GM21529 (cell line): Measurements from ENCODE around the gene KRR1.
A peak's percentile ranks its signal among the peaks of the same experiment; 100 is the strongest.

Experiments
- ATAC-seq: cut with Tn5 transposase; IDR thresholded peaks from one replicate; pipeline ENCODE4 v1.9.1; 2021; ENCODE audit not compliant: unreplicated experiment

Gene KRR1

DNA sequence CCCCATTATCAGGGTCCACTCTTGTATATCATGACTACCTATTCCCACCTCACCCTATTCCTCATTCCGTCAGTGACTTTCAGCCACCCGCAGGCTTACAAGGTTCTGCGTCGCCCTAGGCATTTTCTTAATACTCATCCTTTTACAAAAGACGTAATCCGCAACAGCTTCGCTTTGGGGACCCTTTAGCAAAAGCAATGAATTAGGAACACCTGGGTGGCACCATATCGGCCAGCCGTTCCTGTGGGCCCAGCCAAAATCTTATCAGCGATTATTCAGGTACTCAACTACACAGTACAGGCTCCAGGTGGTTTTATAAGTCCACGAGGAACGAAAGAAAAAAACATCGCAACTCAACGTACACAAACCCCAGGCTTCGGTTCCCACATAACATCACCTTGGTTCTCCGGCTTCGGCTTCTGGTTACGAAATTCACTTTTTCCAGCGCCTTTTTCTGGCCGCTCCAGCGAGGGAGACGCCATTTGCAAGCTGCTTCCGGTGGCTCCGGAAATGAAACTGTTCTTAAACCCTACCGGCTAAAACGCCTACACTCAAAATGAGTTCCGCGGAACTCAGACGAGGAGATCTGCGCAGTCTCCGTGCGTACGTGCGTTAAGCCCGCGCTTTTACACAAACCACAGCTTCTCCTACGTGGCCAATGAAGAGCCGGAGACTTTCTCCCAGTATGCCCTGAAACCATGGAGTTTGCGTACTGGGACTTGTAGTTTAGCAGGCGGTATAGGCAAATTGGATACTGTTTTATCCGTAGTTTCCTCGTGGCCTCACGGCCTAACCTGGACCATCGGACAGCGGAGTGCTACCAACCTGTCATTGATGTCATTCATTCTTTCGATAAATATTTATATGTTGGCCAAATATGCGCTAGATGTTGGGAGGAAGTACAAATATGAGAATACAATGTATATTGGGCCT lies at the start of gene KRR1:
TSS of gene KRR1 (minus strand) at position 494 of the 933 bp plus-strand sequence. CDS start at position 482, 12 bp downstream.
- peak; percentile 97 for ATAC-seq

- no peak for ATAC-seq
Observed at GRCh38 chr12:75560167-75560566, 48.8 kb upstream of the KRR1 start.

DNA sequence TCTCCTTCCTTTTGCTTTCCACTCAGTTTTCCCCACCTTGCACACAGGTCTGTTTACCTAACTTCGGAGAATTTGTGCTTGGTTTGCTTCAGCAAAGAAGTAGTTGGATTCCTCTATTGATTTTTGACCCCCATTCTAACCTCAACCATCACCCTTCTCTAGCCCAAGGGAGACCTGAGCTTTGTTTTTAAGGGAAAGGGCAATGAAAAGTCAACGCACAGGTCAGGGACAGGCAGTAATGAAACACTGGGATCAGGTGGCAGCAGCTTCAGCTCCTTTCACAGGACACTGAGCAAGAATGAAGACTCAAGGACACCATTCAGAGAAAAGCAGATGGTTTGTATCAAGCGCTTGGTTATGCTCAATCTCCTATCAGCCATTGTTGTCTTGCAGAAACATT lies 46.9 kb upstream of the KRR1 start:
- no peak for ATAC-seq

DNA sequence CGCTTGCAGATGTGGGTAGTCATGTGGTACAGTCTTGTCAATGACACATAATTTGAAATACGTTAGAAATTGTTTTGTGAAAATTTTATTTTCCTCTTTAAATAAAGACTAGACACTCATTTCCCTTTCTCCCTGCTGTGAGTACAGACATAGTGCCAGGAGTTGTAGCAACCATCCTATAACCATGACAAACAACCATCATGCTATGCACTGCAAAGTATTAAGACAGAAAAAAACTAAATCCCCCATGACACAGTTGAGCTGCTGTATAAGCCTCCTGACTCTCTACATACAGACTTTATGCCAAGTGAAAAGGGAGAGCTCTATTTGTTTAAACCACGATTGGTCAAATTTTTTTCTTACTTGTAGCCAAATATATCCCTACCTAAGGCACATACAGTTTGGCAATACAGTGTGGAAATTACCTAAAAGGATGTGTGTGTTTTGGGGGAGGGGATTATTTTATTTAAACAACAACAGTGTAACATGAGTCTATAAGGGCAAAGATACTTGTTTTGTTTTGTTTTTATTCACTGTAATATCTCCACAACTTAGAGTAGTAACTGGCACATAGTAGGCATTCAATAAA lies 45.0 kb upstream of the KRR1 start:
- no peak for ATAC-seq

DNA sequence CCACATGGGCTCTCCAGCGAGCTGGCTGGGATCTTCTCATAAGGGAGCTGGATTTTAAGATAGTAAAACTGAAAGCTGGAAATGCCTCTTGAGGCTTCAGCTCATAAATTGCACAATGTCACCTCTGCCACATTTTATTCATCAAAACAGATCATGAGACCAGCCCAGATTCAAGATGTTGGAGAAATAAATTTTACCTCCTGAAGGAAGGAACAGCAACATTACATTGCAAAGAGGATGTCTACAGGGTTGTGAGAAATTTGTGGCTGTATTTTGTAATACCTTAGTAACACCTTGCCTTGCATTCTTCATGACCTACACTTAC lies 43.1 kb upstream of the KRR1 start:
- ATAC-seq, result no peak

GRCh38 chr12:75553836-75554555 lies 42.6 kb upstream of the KRR1 start:
- ATAC-seq, result no peak

DNA sequence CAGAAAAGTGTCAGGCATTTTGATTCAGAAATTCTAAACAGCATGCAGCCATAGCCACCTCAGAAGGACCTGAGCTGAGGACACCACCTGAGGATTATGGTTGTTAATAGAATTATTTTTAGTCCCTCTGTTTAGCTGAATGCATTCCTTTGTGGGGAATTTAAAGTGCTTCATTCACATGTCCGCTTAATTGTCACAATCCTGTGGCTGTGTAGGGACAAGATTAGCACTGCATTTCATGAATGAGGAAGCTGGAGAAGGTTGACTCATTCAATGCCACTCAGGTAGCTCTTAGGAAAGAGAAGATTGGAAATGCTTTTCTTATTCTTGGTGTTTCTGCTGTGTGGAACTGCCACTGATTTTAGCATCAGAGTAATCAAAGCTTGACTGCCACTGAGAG lies 42.0 kb upstream of the KRR1 start:
- no peak for ATAC-seq

GRCh38 chr12:75551477-75551876 lies 40.1 kb upstream of the KRR1 start:
- no peak for ATAC-seq

- ATAC-seq, result no peak
Observed at GRCh38 chr12:75550401-75551240, 39.2 kb upstream of the KRR1 start.

GRCh38 chr12:75549989-75550388 lies 38.6 kb upstream of the KRR1 start:
- no peak for ATAC-seq

- ATAC-seq, result no peak
Observed at GRCh38 chr12:75548879-75549278, 37.5 kb upstream of the KRR1 start.

GRCh38 chr12:75545636-75546035 lies 34.2 kb upstream of the KRR1 start:
- ATAC-seq, result no peak

GRCh38 chr12:75543529-75543928 lies 32.1 kb upstream of the KRR1 start:
- ATAC-seq, result no peak

GRCh38 chr12:75542942-75543341 lies 31.5 kb upstream of the KRR1 start:
- ATAC-seq, result no peak

GRCh38 chr12:75539889-75540288 lies 28.5 kb upstream of the KRR1 start:
- ATAC-seq, result no peak

- no peak for ATAC-seq
Observed at GRCh38 chr12:75533239-75533638, 21.8 kb upstream of the KRR1 start.

DNA sequence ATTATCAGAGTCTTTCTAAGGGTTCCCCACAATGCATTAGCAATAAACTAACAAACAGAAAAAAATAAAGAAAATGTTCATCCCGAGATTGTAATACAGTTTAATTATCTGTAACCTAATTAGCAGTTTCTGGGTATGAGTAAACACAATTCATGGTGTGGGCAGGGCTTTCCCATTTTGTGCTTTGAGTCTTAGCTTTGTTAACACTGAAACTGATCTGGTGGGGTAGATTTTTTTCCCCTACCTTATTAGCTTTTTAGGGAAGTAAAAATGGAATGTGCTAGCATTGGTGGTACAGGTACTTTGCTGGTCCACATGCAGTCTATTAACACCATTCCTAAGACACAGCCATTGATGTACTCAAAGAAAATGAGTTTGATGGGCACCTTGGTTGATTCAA lies 18.4 kb upstream of the KRR1 start:
- no peak for ATAC-seq

- no peak for ATAC-seq
Observed at GRCh38 chr12:75529316-75529715, 17.9 kb upstream of the KRR1 start.

DNA sequence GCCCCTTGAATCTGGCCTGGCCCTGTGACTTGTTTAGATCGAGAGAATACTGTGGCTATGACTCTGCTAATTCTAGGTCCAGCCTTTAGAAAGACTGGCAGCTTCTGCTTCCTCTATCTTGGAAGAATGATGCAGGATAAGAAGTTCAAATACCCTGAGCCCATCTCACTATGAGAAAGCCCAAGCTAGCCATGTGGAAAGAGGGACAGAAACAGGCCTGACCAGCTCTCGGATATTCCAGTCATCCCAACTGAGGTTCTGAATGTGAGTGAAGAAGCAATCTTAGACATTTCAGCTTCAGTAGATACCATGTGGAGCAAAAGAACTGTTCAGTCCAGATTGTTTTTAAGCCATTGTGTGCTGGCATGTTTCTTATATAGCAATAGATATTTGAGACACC lies 17.3 kb upstream of the KRR1 start:
- ATAC-seq, result no peak

GRCh38 chr12:75528272-75528671 lies 16.9 kb upstream of the KRR1 start:
- ATAC-seq, result no peak
